Bronchial epithelial cell (primary cell): ENCODE results near the gene RECQL5. TPM values are rescaled to one million over a fixed set of nuclear protein-coding genes. Genes with fewer than 3 reads are reported as not detected.

Source experiments
- DNase-seq: peaks from one replicate; pipeline ENCODE4 v3.0.0-alpha.2; 2010; ENCODE audit warnings: low read depth
- FAIRE-seq: peaks from 2 replicates; lab custom pipeline; 2011; peaks lifted over from hg19 to GRCh38; lab: Jason Lieb, UNC
- H3K27me3 ChIP-seq: 2 replicates; pipeline ENCODE4 v1.5.1; 2011; ENCODE audit warnings: low read length; ENCODE audit not compliant: control insufficient read depth, insufficient read depth
- H3K36me3 ChIP-seq: 2 replicates; pipeline ENCODE4 v1.5.1; 2011; ENCODE audit warnings: low read length; ENCODE audit not compliant: control insufficient read depth, insufficient read depth
- H3K4me3 ChIP-seq: 2 replicates; pipeline ENCODE4 v1.5.1; 2011; ENCODE audit warnings: mild to moderate bottlenecking, low read depth, low read length, control low read depth
- total RNA-seq: library from RNA; depleted of rRNA; stranded (reverse); fragments of >200 nt; gene quantifications from 2 replicates; pipeline ENCODE4 v1.2.1, GENCODE V29; 2014
- TF ChIP-seq, protein P1 (sequence below): IDR thresholded peaks from 2 replicates; pipeline ENCODE4 v1.5.1; 2011; ENCODE audit warnings: mild to moderate bottlenecking, moderate library complexity, low read length, control low read depth, inconsistent platforms; ENCODE audit not compliant: insufficient read depth, severe bottlenecking

Gene RECQL5
- total RNA-seq, 1 donor from 2014 or later = 11.6 TPM

DNA sequence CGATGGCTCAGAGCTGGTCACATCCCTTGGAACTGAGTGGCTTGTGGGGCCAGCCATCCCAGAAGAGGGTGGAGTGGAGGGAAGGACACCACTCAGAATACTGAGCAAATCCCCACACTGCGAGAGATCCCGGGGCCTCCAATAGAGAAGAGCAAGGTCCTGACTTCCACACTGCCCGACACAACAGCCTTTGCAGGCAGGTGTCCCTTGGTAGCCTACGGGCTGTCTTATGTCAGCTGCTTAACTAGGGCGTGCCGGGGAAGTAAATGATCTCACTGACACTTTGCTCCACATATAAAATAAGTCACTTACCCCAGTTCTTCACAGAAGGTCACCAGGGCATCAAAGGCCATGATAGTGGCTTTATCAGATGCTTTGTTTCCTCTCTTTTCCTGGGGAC, 16.1 kb downstream of the RECQL5 start:
- Histone ChIP-seq H3K4me3 (no peak overlapping the region), H3K36me3 (peaks cover 14% of the 10 kb centered on the region), H3K27me3 (no peaks in the 10 kb centered on the region)
- FAIRE-seq (no peak), DNase-seq (no peak)
- TF ChIP-seq, protein P1, sequence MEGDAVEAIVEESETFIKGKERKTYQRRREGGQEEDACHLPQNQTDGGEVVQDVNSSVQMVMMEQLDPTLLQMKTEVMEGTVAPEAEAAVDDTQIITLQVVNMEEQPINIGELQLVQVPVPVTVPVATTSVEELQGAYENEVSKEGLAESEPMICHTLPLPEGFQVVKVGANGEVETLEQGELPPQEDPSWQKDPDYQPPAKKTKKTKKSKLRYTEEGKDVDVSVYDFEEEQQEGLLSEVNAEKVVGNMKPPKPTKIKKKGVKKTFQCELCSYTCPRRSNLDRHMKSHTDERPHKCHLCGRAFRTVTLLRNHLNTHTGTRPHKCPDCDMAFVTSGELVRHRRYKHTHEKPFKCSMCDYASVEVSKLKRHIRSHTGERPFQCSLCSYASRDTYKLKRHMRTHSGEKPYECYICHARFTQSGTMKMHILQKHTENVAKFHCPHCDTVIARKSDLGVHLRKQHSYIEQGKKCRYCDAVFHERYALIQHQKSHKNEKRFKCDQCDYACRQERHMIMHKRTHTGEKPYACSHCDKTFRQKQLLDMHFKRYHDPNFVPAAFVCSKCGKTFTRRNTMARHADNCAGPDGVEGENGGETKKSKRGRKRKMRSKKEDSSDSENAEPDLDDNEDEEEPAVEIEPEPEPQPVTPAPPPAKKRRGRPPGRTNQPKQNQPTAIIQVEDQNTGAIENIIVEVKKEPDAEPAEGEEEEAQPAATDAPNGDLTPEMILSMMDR = no peak

DNA sequence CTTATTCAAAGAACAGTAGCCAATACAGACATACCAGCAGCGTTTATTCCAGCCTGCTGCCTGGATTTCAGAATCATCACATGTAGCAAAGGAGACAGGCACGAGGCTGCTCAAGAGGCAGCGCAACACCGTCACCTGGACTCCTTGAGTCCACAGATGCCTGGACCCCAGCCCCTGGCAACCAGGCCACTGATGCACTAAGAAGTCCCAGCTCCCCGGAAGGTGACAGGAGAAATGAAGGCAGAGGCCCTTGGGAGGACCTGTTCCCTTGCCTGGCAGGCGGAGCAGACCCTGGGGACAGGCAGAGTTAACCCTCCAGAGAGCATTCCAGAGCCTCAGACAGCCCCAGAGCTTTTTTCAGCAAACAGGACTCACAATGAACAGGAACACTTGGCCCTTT, 17.3 kb downstream of the RECQL5 start:
- peaks cover 13% of the 10 kb centered on the region for H3K36me3 ChIP-seq
- FAIRE-seq (no peak), DNase-seq (no peak)

DNA sequence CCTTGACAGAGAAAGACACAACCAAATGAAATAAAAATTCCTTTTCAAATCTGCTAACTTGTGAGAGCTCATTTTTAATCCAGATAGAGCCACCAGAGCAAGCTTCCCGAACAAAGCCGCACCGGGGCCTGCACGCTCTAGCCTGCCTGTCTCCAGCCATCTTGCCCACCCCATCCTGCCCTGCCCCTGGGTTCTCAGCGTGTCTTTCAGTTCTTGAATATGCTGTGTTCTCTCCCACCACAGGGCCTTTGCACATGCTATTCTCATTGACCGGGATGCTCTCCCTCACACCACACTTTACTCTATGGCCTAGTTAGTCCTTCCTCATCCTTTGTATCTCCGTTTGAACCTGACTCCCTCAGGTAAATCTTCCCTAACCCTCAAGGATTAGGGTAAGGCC, 19.0 kb downstream of the RECQL5 start:
- TF ChIP-seq, protein P1 = no peak
- Histone ChIP-seq H3K36me3 (peaks cover 13% of the 10 kb centered on the region), H3K4me3 (no peak overlapping the region), H3K27me3 (no peaks in the 10 kb centered on the region)
- no peak for DNase-seq
- no peak for FAIRE-seq

More for the DNA sequence above, 17.3 kb downstream of the RECQL5 start:
- no peaks in the 10 kb centered on the region for H3K27me3 ChIP-seq
- TF ChIP-seq, protein P1 = no peak
- H3K4me3 ChIP-seq = no peak overlapping the region

DNA sequence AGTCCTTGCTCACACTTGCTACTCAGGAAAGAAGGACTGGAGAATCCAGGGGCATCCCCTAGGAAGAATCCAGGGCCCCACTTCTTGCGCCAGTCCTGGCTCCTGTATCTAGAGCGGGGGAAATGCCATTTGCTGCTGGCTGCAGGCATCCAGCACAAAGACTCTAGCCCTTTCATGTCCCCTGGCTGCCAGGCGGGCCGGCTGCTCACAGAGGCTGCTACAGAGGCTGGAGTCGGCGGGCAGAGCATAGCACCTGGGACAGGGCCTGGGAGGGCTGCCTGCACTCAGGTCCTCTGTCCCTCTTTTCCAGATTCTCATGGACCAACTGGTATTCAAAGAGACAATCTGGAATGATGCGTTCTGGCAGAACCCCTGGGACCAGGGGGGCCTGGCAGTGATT, 19.9 kb downstream of the RECQL5 start:
- Histone ChIP-seq H3K36me3 (peaks cover 11% of the 10 kb centered on the region), H3K4me3 (no peak overlapping the region), H3K27me3 (no peaks in the 10 kb centered on the region)
- no peak for FAIRE-seq
- no peak for DNase-seq
- TF ChIP-seq, protein P1 = no peak

DNA sequence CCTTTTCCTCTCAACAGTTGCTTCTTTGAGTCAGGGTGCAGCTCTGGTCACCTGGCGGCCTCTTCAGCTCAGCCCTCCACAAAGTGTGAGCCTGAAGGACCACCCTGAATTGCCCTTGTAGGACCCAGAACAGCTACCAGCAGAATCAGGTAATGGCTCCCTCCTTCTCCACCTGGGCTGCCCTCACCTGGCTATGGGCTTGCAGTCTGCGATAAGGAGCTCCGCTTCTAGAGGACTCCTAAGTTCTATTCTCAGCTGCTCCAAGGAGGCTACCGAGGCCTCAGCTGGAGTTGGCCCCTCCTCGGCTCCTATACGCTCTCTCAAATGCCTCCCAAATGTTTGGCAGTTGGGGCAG, 20.3 kb downstream of the RECQL5 start:
- DNase-seq = no peak
- no peak overlapping the region for H3K4me3 ChIP-seq
- peaks cover 11% of the 10 kb centered on the region for H3K36me3 ChIP-seq
- no peaks in the 10 kb centered on the region for H3K27me3 ChIP-seq
- TF ChIP-seq, protein P1 = no peak
- FAIRE-seq = no peak

DNA sequence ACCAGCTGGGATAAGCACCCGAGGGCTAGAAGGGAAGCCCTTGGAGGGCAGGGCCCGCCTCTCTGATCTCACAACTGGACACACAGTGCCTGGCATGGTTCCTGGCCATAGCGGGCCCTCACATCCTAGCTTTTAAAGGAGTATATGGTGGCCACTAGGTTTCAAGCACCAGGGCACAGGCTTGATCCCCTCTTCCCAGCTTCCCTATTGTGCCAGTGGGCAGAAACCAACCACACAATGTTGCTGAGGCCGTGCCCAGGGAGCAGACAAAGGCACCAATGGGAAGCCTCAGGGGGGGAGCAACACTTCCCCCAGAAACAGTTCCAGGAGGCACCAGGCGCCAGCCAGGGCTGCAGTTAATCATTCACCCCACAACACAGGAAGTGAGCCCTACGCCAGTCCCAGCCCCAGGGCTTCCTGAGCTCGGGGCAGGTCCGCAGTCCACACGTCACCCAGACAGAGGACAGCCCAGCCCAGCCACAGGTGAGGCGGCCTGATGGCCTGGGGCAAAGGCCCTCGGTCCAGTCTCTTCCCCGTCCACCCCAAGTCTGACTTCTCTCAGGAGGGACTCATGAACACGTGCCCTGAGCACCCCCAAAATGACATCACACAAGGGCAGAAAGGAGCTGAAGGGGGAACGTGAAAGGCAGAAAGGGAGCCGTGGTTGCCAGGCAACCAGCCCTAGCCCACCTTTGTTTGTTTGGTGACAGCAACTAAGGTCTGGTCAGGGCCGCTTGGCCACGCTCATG, 20.9 kb downstream of the RECQL5 start:
- no peaks in the 10 kb centered on the region for H3K27me3 ChIP-seq
- DNase-seq = peak; percentile 80
- H3K36me3 ChIP-seq = peaks cover 10% of the 10 kb centered on the region
- TF ChIP-seq, protein P1 = no peak
- no peak for FAIRE-seq
- H3K4me3 ChIP-seq = no peak overlapping the region
